ENCODE data around the gene CYP2A6. TPM values are rescaled to one million over a fixed set of nuclear protein-coding genes. Genes with fewer than 3 reads are reported as not detected.
"Not testable (repeated sequence)": the region's sequence is repeated elsewhere in the genome, so short reads cannot be mapped to it uniquely, and the experiment has no call there.

CYP2A6 gene
- total RNA-seq, 1 experiment from 2014 or later = not detected

DNA sequence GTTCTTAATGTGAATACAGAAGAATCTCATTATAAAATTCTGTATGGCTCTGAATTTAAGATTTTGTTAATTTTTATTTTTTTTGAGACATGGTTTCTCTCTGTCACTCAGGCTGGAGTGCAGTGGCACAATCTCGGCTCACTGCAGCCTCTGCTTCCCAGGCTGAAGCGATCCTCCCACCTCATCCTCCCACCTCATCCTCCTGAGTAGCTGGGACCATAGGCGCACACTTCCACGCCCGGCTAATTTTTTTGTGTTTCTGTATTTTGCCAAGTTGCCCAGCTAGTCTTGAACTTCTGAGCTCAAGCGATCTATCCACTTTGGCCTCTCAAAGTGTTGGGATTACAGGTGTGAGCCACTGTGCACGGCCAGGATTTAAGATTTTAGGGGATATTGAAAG, 17.5 kb upstream of the CYP2A6 start:
- Histone ChIP-seq H3K9me3 (ENCODE audit: insufficient read depth, low read depth) (no peaks in the 10 kb centered on the region), H3K27ac (no peak overlapping the region), H3K4me2 (no peak overlapping the region), H3K4me1 (replicated peaks; ENCODE audit: insufficient read depth) (peaks cover 23% of the 10 kb centered on the region), H4K20me1 (ENCODE audit: insufficient read depth) (no peaks in the 10 kb centered on the region), H3K4me3 (no peak overlapping the region), H3F3A (ENCODE audit: insufficient read depth, low read depth) (peaks cover 7% of the 10 kb centered on the region; the same call in 1 of the 2 replicates), H3K27me3 (ENCODE audit: insufficient read depth, low read depth) (no peaks in the 10 kb centered on the region), H3K36me3 (ENCODE audit: low read depth) (no peaks in the 10 kb centered on the region), H3K79me2 (ENCODE audit: low read depth) (no peaks in the 10 kb centered on the region), H3K9me2 (ENCODE audit: insufficient read depth) (no peaks in the 10 kb centered on the region), H2AFZ (no peak overlapping the region)
- DNase-seq = no peak
- TF ChIP-seq CTCF (conservative IDR thresholded peaks at IDR 0.05) (no peak), EZH2 (IDR thresholded peaks at IDR 0.05; ENCODE audit: low read depth) (no peak)
- ChIA-PET CTCF (no interaction called here), POLR2A (ENCODE audit: unreplicated experiment) (no interaction called here)
- intact Hi-C loops (cut with micrococcal nuclease; ENCODE audit: unreplicated experiment) = no loop called here
- no TSS peak for BruUV-seq (replicated peaks)

- BruUV-seq (replicated peaks); H3K79me2 ChIP-seq (ENCODE audit: low read depth); H3K36me3 ChIP-seq (ENCODE audit: low read depth); H3K4me3 ChIP-seq; H3K9me3 ChIP-seq (ENCODE audit: insufficient read depth, low read depth); intact Hi-C loops (cut with micrococcal nuclease; ENCODE audit: unreplicated experiment); H3K27me3 ChIP-seq (ENCODE audit: insufficient read depth, low read depth); POLR2A ChIA-PET (ENCODE audit: unreplicated experiment); H3K9me2 ChIP-seq (ENCODE audit: insufficient read depth); H3K4me2 ChIP-seq; H3K27ac ChIP-seq; DNase-seq; CTCF ChIA-PET; H2AFZ ChIP-seq; H4K20me1 ChIP-seq (ENCODE audit: insufficient read depth): not testable (repeated sequence)
- peaks cover 32% of the 10 kb centered on the region for H3K4me1 ChIP-seq (replicated peaks; ENCODE audit: insufficient read depth)
- peaks cover 14% of the 10 kb centered on the region; the same call in 1 of the 2 replicates for H3F3A ChIP-seq (ENCODE audit: insufficient read depth, low read depth)
Measured at GRCh38 chr19:40864739-40865496, 14.7 kb upstream of the CYP2A6 start.

DNA sequence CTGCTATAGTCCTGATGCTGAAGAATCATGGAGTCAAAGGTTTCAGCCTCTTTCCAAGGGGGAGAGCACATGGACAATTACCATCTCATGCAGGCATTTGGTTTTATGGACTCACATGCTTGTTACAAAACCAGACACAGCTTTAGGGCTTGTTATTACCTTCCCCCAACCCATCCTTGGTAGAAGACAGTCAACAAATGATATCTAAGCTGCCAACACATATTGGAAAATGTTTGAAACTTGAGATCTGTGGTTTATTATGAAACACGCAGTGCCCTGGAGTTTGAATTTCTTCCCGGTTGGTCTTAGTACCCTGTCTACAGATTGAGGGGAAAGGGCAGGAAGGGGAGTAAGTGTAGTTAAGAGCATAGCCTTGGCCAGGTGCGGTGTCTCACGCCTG, 12.5 kb upstream of the CYP2A6 start:
- no peaks in the 10 kb centered on the region for H4K20me1 ChIP-seq (ENCODE audit: insufficient read depth)
- no peaks in the 10 kb centered on the region for H3K79me2 ChIP-seq (ENCODE audit: low read depth)
- H3K4me2 ChIP-seq = peak overlapping the region; percentile 35
- peak overlapping the region; percentile 50 for H3K27ac ChIP-seq
- peaks cover 32% of the 10 kb centered on the region for H3K4me1 ChIP-seq (replicated peaks; ENCODE audit: insufficient read depth)
- ChIA-PET CTCF (no interaction called here), POLR2A (ENCODE audit: unreplicated experiment) (interaction anchor here (0.6 kb wide), 1 partner anchor 146 kb away, joined by 5 read pairs; the partner anchor contains the start of gene ITPKC)
- H3K4me3 ChIP-seq = no peak overlapping the region
- no peak overlapping the region for H2AFZ ChIP-seq
- TF ChIP-seq EZH2 (IDR thresholded peaks at IDR 0.05; ENCODE audit: low read depth) (no peak), CTCF (conservative IDR thresholded peaks at IDR 0.05) (no peak)
- no peaks in the 10 kb centered on the region for H3K36me3 ChIP-seq (ENCODE audit: low read depth)
- no peaks in the 10 kb centered on the region for H3K27me3 ChIP-seq (ENCODE audit: insufficient read depth, low read depth)
- intact Hi-C loops (cut with micrococcal nuclease; ENCODE audit: unreplicated experiment) = no loop called here
- no TSS peak for BruUV-seq (replicated peaks)
- peaks cover 14% of the 10 kb centered on the region; the same call in 1 of the 2 replicates for H3F3A ChIP-seq (ENCODE audit: insufficient read depth, low read depth)
- H3K9me3 ChIP-seq (ENCODE audit: insufficient read depth, low read depth) = no peaks in the 10 kb centered on the region
- peak; percentile 5 to 96 for DNase-seq
- no peaks in the 10 kb centered on the region for H3K9me2 ChIP-seq (ENCODE audit: insufficient read depth)

Data from PC-9 (cell line).